C1 segment of cervical spinal cord (tissue), 14 donors: ENCODE data around the gene LAMC2.
"Not testable (repeated sequence)": the region's sequence is repeated elsewhere in the genome, so short reads cannot be mapped to it uniquely, and the experiment has no call there.

Source experiments
- DNase-seq, 14 donors: peaks; one replicate each; lab custom pipeline; 2025; lab: John Stamatoyannopoulos, UW

The LAMC2 gene

DNA sequence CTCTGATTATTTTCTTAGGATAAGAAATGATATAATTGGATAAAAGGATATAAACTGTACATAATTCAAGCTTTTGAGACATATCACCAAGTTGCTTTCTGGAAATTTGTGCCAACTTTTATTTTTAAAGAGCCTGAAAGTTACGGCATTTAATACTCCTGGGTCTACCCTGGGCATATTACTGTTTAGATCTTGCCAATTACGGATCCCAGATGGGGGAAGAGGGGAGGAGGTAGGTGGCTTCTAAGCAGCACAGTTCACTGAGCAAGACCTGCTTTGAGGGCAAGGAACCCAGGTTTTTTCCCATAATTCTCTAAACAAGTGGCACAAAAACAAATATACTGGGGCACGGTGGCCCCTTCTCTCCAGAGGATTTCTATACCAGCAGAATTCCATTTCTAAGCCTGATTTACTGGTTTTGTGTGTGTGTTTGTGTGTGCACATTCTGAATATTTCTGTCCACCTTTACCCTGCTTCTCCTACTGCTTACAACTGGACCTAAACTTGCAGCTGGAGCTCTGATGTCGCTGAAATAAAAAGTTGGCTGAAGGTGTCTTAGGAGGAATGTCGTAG lies 76.7 kb downstream of the LAMC2 start:
- no peak for DNase-seq

DNA sequence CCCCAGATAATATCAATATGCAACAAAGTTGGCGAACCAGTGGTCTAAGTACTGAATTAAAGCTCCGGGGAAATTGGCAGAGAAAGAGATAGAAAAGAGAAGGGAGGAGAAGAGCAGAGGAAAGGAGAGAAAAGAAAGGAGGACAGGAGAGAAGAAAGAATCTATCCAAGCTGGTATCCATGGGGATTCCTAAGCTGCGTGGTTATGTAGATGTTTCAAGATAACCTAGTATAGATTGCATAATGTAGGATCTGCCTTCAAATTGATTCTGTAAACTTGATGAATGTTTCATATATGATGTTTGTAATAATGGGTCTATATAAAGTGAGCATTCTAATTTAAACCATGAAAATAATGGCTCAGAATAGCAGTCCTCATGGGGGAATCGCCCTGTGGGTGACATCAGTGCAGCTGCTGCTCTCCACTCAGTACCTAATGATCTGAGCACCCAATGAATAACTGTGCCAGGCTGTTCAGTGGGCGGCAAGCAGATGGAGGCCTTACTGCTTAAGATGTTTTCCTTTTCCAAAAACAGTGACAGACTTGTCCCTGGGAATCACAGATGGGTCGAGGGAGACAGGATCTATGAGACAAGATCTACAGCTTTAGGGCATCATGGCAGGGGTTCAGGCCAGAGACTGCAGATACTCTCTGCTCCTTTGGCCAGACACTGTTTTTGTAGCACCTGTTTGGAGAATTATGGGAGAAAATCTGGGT lies 78.0 kb downstream of the LAMC2 start:
- DNase-seq = no peak

GRCh38 chr1:183267646-183268431 lies 81.8 kb downstream of the LAMC2 start:
- no peak for DNase-seq

DNA sequence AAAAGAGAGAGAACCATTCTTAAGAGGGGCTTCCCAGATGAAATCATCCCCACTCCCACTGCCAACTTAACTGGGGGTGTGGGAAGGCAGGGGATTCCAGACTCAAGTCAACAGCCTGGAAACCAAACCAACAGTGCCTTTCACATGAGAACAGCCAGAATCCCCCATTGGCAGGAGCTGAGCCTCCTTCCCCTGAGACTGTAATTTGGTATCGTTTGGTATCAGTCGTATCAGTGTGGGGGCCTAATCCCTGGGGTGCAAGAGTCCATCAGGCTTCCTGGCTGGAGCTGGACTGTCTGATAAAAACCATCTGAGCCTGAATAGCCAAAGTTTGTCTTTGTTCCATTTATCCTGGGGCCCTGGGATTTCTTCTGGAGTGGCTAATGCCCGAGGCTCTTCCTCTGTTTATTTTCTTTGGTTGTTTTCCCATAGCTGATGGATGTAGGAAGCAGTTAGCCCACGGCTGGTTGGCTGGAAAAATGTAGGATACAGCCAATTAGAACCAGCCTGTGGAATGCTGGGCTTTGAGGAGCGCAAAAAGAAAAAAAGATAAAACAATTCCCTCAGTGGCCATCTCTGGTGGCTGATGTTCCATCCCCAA lies 84.6 kb downstream of the LAMC2 start:
- DNase-seq = no peak

DNA sequence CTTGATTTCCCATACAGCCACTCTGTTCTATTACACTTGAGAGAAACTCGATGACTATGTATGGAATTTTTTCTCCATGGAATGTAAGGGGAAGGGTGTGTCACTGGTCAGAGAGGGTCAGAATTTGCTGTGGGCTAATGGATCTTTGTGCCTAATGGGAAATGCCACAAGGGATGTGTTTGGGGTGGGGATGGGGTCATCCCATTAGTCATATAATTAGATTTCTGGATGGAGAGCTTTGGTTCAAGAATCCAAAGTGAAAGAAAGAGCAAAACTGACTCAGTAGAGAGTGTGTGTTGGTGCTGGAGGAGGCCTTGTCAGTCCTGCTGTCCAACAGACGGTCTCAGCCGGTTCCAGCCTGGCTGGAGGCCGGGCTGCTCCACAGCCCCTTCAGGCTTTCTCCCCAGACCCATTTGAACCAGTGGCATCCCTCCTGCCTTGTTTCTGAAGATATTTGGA lies 86.4 kb downstream of the LAMC2 start:
- no peak for DNase-seq

DNA sequence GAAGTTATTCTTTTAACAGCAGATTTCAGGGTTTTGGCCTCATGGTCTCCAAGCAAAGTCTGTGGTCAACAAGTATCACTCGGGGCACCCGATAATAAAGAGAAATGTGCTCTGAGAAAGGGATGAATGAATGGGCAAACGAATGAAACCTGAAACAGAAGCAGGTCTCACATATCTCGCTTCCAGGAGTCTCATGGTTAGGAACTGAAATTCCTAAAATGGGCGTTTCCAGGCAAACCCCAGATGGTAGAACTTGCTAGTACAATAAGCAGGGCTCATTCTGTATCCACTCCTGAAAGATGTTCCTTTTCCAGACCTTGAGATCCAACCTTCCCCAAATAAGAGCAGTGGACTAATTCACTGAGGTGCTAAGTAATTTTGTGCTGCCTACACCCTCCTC lies 87.2 kb downstream of the LAMC2 start:
- DNase-seq = no peak

- DNase-seq = not testable (repeated sequence)
Observed at GRCh38 chr1:183273984-183274383, 87.9 kb downstream of the LAMC2 start.

DNA sequence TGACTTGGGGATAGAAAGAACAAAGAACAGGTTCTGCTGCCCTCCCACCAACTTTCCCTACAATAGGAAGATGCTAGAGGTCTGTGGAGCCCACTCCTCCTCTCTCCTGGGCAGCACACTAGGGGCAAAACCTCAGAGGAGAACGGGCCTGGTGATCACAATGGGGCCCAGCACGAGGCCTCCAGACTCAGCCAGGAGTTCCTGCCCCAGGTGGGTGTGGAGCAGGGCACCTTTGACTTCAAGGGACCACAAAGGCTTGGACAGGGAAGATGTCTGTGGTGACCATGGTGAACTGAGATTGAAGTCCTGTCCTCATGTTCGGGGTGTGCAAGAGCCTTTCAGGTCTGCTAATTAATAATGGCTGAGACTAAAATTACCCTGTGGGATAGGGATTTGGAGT lies 88.8 kb downstream of the LAMC2 start:
- DNase-seq = no peak

DNA sequence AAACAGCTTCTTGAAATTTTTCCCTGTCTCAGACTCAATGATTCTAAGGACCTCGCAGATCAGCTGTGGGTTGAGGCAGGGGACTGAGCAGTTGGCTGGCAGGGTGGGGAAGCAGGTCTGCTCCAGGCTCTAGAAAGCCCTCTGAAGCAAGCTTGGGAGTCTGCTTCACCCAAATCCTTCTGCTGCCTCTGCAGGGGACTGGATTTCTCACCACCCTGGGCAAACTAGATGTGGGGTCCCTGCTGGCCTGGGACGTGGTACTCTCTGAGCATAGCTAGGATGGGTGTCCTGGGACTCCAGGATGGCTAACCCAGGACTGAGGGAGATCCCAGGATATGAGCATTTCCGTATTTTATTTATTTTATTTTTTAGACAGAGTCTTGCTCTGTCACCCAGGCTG lies 89.3 kb downstream of the LAMC2 start:
- DNase-seq = no peak

- DNase-seq = no peak
Observed at GRCh38 chr1:183276386-183277080, 90.5 kb downstream of the LAMC2 start.

DNA sequence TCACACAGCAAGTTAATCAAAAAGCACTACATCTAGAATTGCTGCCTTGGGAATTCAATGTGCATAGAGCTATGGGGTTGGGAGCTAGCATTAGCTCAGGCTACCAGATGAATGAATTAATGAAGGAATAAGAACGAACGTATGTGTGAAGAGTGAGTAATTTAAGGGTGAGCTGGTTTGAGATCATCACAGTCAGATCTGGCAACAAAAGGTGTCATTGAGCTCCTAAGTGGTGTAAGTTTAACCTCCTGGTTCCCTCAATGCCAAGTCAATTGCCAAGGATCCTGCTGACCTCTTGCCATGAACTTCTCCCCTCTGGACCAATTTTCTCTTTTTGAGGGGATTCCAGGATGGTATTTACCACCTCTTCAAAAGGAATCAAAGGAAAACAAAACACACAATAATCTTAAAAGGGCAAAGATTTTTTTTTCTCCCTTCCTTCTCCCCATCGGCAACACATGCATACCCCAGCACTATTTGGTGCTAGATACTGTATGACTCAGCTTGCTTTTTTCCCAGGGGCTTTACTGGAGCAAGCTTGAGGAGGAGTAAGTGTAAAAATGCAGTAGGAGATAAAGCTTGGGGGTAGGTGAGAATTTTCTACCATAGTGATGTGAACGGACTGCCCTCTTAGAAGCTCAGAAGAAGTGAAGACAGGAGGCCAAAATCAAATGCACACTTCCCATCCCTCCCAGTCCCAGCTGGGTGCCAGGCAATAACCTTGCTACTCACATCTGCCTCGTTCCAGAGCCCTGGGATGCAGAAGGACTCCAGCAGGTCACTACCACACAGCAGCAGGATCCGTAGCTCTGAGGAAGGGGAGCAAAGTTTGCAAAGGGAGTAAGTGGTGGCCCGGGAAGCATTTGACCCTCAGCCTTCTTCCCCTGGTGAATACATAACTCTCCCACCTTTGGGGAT lies 92.0 kb downstream of the LAMC2 start:
- no peak for DNase-seq

GRCh38 chr1:183278739-183279591 lies 92.9 kb downstream of the LAMC2 start:
- no peak for DNase-seq

- DNase-seq = no peak
Observed at GRCh38 chr1:183279835-183280234, 93.8 kb downstream of the LAMC2 start.

DNA sequence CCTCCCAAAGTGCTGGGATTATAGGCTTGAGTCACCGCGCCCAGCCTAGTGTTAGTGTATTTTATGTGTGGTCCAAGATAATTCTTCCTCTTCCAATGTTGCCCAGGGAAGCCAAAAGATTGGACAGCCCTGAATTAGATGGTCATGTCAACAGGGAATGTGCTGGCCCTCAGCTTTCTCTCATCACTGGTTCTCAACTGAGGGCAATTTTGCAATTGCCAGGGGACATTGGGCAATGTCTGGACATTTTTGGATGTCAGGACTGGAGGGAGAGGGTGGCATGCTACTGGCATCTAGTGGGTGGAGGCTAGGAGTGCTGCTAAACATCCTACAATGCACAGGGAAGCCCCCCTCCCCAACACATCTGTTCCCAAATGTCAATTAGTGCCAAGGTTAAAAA lies 95.0 kb downstream of the LAMC2 start:
- DNase-seq = no peak

GRCh38 chr1:183281553-183282091 lies 95.6 kb downstream of the LAMC2 start:
- peak; percentile 13 to 86 (median 68) for DNase-seq

DNA sequence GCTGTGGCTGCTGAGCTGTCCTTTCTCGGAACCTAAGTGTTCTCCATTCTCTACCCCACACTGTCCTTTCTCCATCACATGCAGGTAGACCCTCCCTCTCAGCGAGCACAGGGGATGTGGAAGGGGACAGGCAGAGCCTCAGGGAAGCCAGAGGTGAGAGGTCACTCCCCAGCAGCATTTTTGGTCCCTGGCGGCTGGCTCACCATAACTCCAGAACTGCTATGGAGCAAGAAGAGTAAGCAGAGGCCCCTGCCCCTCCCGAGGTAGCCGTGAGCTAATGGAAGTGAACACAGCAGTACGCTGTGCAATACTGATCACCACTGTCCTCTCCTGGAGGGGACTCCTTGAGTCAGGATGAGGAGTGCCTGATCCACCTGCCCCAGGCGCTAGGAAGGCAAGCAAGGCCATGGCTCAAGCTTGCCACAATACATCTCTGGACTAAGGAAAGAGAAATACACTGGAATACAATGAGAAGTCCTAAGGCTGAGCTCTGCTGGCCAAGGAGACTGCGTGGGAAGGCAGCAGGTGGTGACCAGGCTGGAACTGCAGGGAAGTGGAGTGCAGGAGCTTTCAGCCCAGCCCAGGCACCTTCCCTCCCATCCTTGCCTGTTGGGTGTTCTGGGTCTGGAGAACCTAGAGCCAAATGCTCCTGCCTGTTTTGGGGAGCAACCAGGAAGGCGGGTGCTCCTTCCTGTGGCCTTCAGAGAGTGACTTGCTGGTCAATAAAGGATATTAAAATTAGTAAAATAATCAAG lies 96.2 kb downstream of the LAMC2 start:
- no peak for DNase-seq

- DNase-seq = no peak
Observed at GRCh38 chr1:183283286-183283685, 97.2 kb downstream of the LAMC2 start.

- DNase-seq = peak in 1 of 14 donors; percentile 89
Observed at GRCh38 chr1:183284086-183284485, 98.0 kb downstream of the LAMC2 start.

- DNase-seq = no peak
Observed at GRCh38 chr1:183285256-183285655, 99.2 kb downstream of the LAMC2 start.
